ENCODE data around the gene DEFB129. TPM values are rescaled to one million over a fixed set of nuclear protein-coding genes. Genes with fewer than 3 reads are reported as not detected.

The DEFB129 gene
- not detected for total RNA-seq

DNA sequence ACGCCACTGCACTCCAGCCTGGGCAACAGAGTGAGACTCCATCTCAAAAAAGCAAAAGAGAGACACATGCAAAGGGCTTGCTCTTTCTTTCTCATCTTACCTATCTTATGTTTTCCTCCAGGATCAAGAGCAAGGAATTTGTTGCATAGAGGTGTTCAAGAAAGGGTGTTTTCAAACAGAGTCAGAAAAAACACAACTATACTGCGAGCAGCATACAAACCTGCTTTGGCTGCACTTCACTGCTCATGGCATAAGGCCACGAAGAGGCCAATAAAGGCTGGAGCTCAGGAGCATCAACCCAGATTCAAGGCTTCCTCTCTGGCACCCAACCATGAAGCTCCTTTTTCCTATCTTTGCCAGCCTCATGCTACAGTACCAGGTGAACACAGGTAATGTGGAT is at the start of gene DEFB129:
Gene DEFB129 (plus strand): TSS at position 301 of the 400 bp plus-strand sequence. CDS start 31 bp downstream, at position 332.
- H3K27ac ChIP-seq (replicated peaks in 1 of 4): no peak within 1 kb of the TSS
- TF ChIP-seq POLR2A (IDR thresholded peaks at IDR 0.05; ENCODE audit: low read depth): no peak
- no peak for TF ChIP-seq CTCF (IDR thresholded peaks at IDR 0.05)
- TF ChIP-seq POLR2AphosphoS5 (IDR thresholded peaks at IDR 0.05): no peak
- TF ChIP-seq EP300 (IDR thresholded peaks at IDR 0.05): no peak
- no peaks in the 10 kb centered on the region for H3K36me3 ChIP-seq
- H3K4me3 ChIP-seq: no peak within 1 kb of the TSS
- intact Hi-C loops (cut with DNase I): no loop called here
- H3K4me1 ChIP-seq: no peaks in the 10 kb centered on the region
- peaks cover 0 to 12% (median 0%) of the 10 kb centered on the region in 4 donors for H3K27me3 ChIP-seq
- 83% methylated on average over 3 of the region's 3 CpGs for WGBS
- no peak for DNase-seq (ENCODE audit: extremely low spot score)
- H3K9me3 ChIP-seq: no peaks in the 10 kb centered on the region

- Histone ChIP-seq H3K9me3 (peaks cover 0 to 10% (median 3%) of the 10 kb centered on the region in 4 donors), H3K36me3 (no peaks in the 10 kb centered on the region), H3K27ac (replicated peaks in 1 of 4) (no peak overlapping the region), H3K4me3 (no peak overlapping the region), H3K4me1 (no peaks in the 10 kb centered on the region), H3K27me3 (peaks cover 0 to 14% (median 0%) of the 10 kb centered on the region in 4 donors)
- TF ChIP-seq CTCF (IDR thresholded peaks at IDR 0.05) (no peak), EP300 (IDR thresholded peaks at IDR 0.05) (no peak), POLR2AphosphoS5 (IDR thresholded peaks at IDR 0.05) (no peak), POLR2A (IDR thresholded peaks at IDR 0.05; ENCODE audit: low read depth) (no peak)
- intact Hi-C loops (cut with DNase I): no loop called here
- DNase-seq (ENCODE audit: extremely low spot score): no peak
- 60% methylated on average over 2 of the region's 2 CpGs for WGBS
These were observed 42.8 kb upstream of the DEFB129 start for GRCh38 chr20:184288-184687.

GRCh38 chr20:187733-188132 is 39.3 kb upstream of the DEFB129 start:
- no peak for TF ChIP-seq POLR2A (IDR thresholded peaks at IDR 0.05; ENCODE audit: low read depth)
- no peak for TF ChIP-seq POLR2AphosphoS5 (IDR thresholded peaks at IDR 0.05)
- no peak for TF ChIP-seq EP300 (IDR thresholded peaks at IDR 0.05)
- TF ChIP-seq CTCF (IDR thresholded peaks at IDR 0.05): no peak

GRCh38 chr20:189611-190010 is 37.4 kb upstream of the DEFB129 start, which contains the start of gene DEFB128:
Gene DEFB128, minus strand, starts transcription at chr20:189711. Its CDS starts 88 bp downstream, at chr20:189623.
- Histone ChIP-seq H3K27ac (replicated peaks in 1 of 4) (no peak within 1 kb of the TSS), H3K4me3 (no peak within 1 kb of the TSS), H3K36me3 (no peaks in the 10 kb centered on the region), H3K27me3 (peaks cover 0 to 15% (median 0%) of the 10 kb centered on the region in 4 donors), H3K9me3 (peaks cover 0 to 4% (median 2%) of the 10 kb centered on the region in 4 donors), H3K4me1 (no peaks in the 10 kb centered on the region)
- WGBS: 63% methylated on average over 7 of the region's 7 CpGs
- TF ChIP-seq EP300 (IDR thresholded peaks at IDR 0.05): no peak
- TF ChIP-seq POLR2AphosphoS5 (IDR thresholded peaks at IDR 0.05): no peak
- TF ChIP-seq POLR2A (IDR thresholded peaks at IDR 0.05; ENCODE audit: low read depth): no peak
- TF ChIP-seq CTCF (IDR thresholded peaks at IDR 0.05): no peak
- no peak for DNase-seq (ENCODE audit: extremely low spot score)
- intact Hi-C loops (cut with DNase I): no loop called here

More at GRCh38 chr20:187733-188132, 39.3 kb upstream of the DEFB129 start:
- Histone ChIP-seq H3K4me3 (no peak overlapping the region), H3K36me3 (no peaks in the 10 kb centered on the region), H3K4me1 (no peaks in the 10 kb centered on the region), H3K27me3 (peaks cover 0 to 14% (median 0%) of the 10 kb centered on the region in 4 donors), H3K9me3 (peaks cover 0 to 10% (median 5%) of the 10 kb centered on the region in 4 donors), H3K27ac (replicated peaks in 1 of 4) (no peak overlapping the region)
- no peak for DNase-seq (ENCODE audit: extremely low spot score)
- WGBS: 66% methylated on average over 2 of the region's 2 CpGs
- intact Hi-C loops (cut with DNase I): no loop called here

GRCh38 chr20:198225-198624 is 28.8 kb upstream of the DEFB129 start:
- WGBS: 85% methylated on average over 1 of the region's 1 CpG
- Histone ChIP-seq H3K9me3 (peaks cover 0 to 5% (median 0%) of the 10 kb centered on the region in 4 donors), H3K4me3 (no peak overlapping the region), H3K4me1 (no peaks in the 10 kb centered on the region), H3K27ac (replicated peaks in 1 of 4) (no peak overlapping the region), H3K36me3 (no peaks in the 10 kb centered on the region), H3K27me3 (peaks cover 0 to 17% (median 0%) of the 10 kb centered on the region in 4 donors)
- intact Hi-C loops (cut with DNase I): no loop called here
- no peak for DNase-seq (ENCODE audit: extremely low spot score)
- TF ChIP-seq EP300 (IDR thresholded peaks at IDR 0.05) (no peak), POLR2A (IDR thresholded peaks at IDR 0.05; ENCODE audit: low read depth) (no peak), POLR2AphosphoS5 (IDR thresholded peaks at IDR 0.05) (no peak), CTCF (IDR thresholded peaks at IDR 0.05) (no peak)
